ENCODE measurements around the gene RASGRF2. TPM values are rescaled to one million over a fixed set of nuclear protein-coding genes. Genes with fewer than 3 reads are reported as not detected.
"Not testable (repeated sequence)": the region's sequence is repeated elsewhere in the genome, so short reads cannot be mapped to it uniquely, and the experiment has no call there.

The RASGRF2 gene
- total RNA-seq, 1 experiment from 2014 or later = under 0.01 TPM

DNA sequence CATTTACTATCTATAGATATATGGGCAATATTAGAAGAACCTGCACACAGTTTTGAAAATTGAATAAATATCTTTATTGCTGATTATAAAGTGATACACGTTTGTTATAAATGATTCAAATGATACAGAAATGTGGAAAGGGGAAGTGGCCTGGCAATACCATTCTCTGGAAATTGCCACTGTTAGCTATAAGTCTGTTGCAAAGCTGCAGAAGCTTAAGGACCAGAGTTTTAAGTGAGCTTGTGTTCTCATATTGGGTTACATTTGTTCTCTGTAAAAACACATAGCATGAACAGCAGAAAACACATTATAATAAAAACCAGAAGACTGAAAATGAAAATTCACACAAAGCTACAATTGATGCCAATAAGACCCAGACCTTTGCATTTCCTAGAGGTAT lies 59.6 kb downstream of the RASGRF2 start:
- DNase-seq (ENCODE audit: low read depth) = no peak

GRCh38 chr5:81020478-81021167 lies 60.5 kb downstream of the RASGRF2 start:
- DNase-seq (ENCODE audit: low read depth) = no peak

GRCh38 chr5:81021486-81021885 lies 61.3 kb downstream of the RASGRF2 start:
- DNase-seq (ENCODE audit: low read depth) = peak; percentile 12

DNA sequence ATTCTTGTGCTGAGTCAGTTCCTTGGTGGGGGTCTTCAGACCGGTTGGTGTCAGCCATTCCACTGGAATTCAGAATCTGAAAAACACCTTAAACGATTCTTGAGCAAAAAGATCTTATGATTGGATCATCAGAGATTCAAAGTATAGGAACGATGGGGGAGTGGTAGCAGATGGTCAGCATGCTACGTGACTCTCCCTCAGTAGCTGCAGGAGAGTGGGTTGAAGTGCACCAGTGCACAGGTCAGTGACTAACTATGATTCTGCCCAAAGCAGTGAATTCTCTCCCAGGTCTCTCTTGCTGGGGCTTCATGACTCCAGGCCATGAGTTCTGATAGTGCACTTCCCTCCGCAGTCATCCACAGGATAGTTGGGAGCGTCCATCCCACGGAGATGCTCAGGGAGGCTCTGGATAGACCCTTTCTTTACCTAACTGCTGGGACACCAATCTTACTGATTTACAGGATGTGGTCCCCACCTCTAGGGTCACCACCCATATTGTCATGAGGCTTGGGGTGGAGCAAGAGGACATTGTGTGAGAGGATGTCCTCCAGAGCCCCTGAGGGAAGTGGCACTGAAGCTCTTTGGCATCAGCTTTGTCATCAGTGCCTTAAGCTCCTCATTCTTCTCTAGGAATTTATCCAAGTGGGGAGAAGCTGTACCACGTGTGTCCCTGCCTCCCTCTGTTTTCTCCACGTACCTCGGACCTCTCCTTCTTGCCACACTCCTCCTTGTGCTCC lies 62.0 kb downstream of the RASGRF2 start:
- no peak for DNase-seq (ENCODE audit: low read depth)

DNA sequence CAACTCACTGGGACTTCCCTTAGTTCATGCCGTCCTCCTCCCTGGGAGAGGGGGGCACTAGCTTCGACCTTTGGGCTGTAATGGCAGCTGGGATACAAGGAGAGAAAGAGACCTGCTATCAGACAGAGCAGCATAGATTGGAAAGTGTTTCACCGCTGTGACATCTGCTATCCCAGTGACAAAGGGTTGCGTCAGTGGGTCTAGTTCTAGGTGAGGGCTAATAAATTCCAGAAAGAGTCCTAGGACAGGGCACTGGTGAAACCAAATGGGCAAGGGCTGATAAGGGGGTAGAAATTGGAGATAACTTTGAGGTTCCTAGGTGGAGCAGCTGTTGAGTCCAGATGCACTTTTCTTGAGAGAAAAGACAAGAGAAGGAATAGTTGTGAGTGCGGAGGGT lies 62.5 kb downstream of the RASGRF2 start:
- DNase-seq (ENCODE audit: low read depth) = no peak

GRCh38 chr5:81023261-81023970 lies 63.3 kb downstream of the RASGRF2 start:
- DNase-seq (ENCODE audit: low read depth) = no peak

DNA sequence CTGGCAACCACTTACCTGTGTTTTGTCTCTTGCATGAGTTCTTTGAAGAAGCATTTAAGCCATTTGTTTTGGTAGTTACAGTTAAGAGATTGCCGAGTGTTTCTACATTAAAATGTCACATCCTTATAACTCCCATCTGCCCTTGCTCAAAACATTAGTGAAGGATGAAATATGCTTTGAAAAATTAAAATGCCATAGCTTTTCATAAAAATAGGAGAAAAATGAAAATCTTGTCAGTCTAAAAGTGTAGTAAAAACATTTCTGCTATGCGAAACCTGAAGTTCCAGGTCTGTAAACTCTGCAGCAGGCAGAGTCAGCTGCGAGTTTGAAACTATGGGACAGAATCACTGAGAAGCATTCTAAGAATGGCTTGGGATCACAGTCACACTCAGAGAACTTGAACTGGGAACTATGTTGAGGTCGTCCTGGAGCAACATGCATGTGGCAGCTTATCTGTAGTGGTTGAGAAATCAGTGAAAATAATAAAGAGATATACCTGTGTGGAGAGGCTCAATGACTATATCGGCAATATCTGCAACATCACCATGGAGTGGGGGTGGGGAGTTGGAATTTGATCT lies 67.4 kb downstream of the RASGRF2 start:
- no peak for DNase-seq (ENCODE audit: low read depth)

DNA sequence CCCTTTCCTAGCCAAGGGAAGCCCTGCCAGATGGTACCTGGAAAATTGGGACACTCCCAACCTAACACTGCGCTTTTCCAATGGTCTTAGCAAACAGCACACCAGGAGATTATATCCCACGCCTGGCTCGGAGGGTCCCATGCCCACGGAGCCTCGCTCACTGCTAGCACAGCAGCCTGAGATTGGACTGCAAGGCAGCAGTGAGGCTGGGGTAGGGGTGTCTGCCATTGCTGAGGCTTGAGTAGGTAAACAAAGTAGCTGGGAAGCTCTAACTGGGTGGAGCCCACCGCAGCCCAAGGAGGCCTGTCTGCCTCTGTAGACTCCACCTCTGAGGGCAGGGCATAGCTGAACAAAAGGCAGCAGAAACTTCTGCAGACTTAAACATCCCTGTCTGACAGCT lies 68.7 kb downstream of the RASGRF2 start:
- not testable (repeated sequence) for DNase-seq (ENCODE audit: low read depth)

GRCh38 chr5:81029736-81030135 lies 69.6 kb downstream of the RASGRF2 start:
- DNase-seq (ENCODE audit: low read depth) = not testable (repeated sequence)

GRCh38 chr5:81030236-81031034 lies 70.3 kb downstream of the RASGRF2 start:
- not testable (repeated sequence) for DNase-seq (ENCODE audit: low read depth)

- DNase-seq (ENCODE audit: low read depth) = no peak
These were observed 75.4 kb downstream of the RASGRF2 start for GRCh38 chr5:81035522-81035921.

GRCh38 chr5:81038495-81038894 lies 78.3 kb downstream of the RASGRF2 start:
- no peak for DNase-seq (ENCODE audit: low read depth)

DNA sequence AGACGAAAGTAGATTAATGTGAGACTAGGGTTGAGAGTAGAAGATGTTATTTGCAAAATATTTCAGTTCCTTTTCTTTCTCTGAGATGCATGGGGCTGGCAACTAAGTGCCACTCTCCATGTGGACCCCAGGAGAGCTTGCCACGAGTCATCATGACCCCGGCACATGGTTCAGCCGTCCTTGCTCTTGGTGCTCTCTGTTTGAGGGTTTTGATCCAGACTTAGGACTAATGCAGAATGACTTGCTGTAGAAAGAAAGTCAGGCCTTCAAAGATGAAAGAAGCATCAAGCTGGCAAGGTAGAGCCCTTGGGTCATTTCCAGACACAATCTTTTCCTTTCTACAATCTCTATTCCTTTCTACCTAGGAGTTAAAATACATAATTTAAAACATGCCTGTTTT lies 84.7 kb downstream of the RASGRF2 start:
- no peak for DNase-seq (ENCODE audit: low read depth)

GRCh38 chr5:81045389-81045807 lies 85.2 kb downstream of the RASGRF2 start:
- no peak for DNase-seq (ENCODE audit: low read depth)

GRCh38 chr5:81046041-81046440 lies 85.9 kb downstream of the RASGRF2 start:
- DNase-seq (ENCODE audit: low read depth) = no peak

DNA sequence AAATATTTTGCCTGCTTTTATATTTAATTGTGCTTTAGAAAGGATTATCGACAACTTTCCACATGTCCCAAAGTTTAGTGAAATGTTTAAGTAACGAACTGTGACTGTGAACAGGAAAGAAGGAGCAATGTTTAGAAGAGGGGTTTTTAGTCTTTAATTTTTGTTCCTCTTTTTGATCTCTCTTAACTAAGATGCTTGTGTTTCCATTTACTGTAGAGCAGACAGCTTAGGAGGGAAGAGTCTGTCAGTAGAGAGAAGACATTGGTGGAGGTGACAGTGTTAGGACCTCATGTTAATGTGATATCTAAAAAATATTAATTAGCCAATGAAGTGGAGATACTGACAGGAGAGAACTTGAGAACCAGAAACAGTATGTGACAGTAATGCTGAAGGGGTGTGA lies 92.2 kb downstream of the RASGRF2 start:
- DNase-seq (ENCODE audit: low read depth) = no peak

- DNase-seq (ENCODE audit: low read depth) = not testable (repeated sequence)
These were observed 93.1 kb downstream of the RASGRF2 start for GRCh38 chr5:81053282-81053681.

GRCh38 chr5:81058121-81058520 lies 98.0 kb downstream of the RASGRF2 start:
- no peak for DNase-seq (ENCODE audit: low read depth)

DNA sequence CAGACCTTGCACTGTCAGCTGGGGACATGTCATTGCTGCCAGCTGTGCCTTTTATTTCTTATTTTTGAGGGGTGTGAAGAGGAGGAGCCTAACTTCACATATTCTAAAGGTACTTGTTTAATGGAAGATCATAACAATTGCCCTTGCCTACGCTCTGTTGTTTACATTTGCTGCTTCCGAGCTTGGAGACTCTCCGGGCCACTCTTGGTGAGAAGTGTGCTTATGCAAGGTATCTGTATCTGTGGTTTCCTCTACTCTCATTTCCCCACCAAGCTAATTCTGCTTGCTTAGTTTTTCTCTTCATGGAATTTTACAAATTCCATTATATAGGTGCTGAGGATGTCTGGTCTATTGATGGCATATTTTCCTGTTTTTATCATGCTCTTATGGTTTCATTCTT lies 105.3 kb downstream of the RASGRF2 start:
- no peak for DNase-seq (ENCODE audit: low read depth)

DNA sequence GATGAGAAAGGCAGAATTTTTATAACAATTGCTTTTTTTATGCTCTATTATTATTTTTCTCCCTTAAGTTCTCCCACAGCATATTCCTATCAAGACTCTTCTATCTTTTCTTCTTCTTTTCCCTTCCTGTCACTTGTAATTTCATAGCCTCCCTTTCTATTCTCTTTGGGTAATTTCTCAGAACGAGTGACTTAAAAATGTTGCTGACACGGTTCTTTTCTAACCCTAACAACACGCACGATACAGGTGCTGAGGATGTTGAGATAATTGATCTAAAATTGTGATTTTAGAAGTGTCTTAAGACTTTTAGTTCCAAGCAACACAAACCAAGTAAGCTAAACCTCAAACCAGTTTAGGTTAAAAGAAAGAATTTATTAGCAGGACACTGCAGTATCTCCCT lies 105.9 kb downstream of the RASGRF2 start:
- DNase-seq (ENCODE audit: low read depth) = no peak

GRCh38 chr5:81067406-81067805 lies 107.2 kb downstream of the RASGRF2 start:
- no peak for DNase-seq (ENCODE audit: low read depth)
